SK-N-SH treated with all-trans-retinoic acid at 6 μM for 48 hours (cell line): ENCODE results near the gene ZNF423.

Experiments used
- ATAC-seq: fragments of 200-7000 bp; cut with Tn5 transposase; 3 replicates; pipeline ENCODE4 v1.9.1; 2020; ENCODE audit warnings: mild to moderate bottlenecking, moderate library complexity
- BACH2 ChIP-seq: fragments of 250-450 bp; sonication (Bioruptor Pico); IDR thresholded peaks from 2 replicates; pipeline ENCODE4 v1.9.0; 2021; ENCODE audit warnings: mild to moderate bottlenecking, borderline replicate concordance
- CSDC2 ChIP-seq: fragments of 250-450 bp; sonication (Bioruptor Pico); IDR thresholded peaks from 2 replicates; pipeline ENCODE4 v1.5.0; 2020; ENCODE audit warnings: mild to moderate bottlenecking, moderate library complexity
- ESRRG ChIP-seq: fragments of 250-450 bp; sonication (Bioruptor Pico); IDR thresholded peaks from 2 replicates; pipeline ENCODE4 v1.6.1; 2021; ENCODE audit warnings: mild to moderate bottlenecking
- GLIS3 ChIP-seq: fragments of 250-450 bp; sonication (Bioruptor Pico); IDR thresholded peaks from 2 replicates; pipeline ENCODE4 v1.5.0; 2020; ENCODE audit warnings: mild to moderate bottlenecking, moderate library complexity
- ISL1 ChIP-seq: fragments of 250-450 bp; sonication (Bioruptor Pico); IDR thresholded peaks from 2 replicates; pipeline ENCODE4 v2.1.2; 2022; ENCODE audit warnings: mild to moderate bottlenecking, moderate library complexity
- OSR1 ChIP-seq: fragments of 250-450 bp; sonication (Bioruptor Pico); IDR thresholded peaks from 2 replicates; pipeline ENCODE4 v1.8.0; 2022; ENCODE audit warnings: moderate library complexity, mild to moderate bottlenecking, inconsistent platforms
- PPARA ChIP-seq: fragments of 250-450 bp; sonication (Bioruptor Pico); IDR thresholded peaks from 2 replicates; pipeline ENCODE4 v1.5.0; 2020; ENCODE audit warnings: mild to moderate bottlenecking, borderline replicate concordance
- RARB ChIP-seq: fragments of 250-450 bp; sonication (Bioruptor Pico); IDR thresholded peaks from 2 replicates; pipeline ENCODE4 v1.8.0; 2021; ENCODE audit warnings: mild to moderate bottlenecking, moderate library complexity
- TCF4 ChIP-seq: fragments of 250-450 bp; sonication (Bioruptor Pico); IDR thresholded peaks from 2 replicates; pipeline ENCODE4 v1.8.0; 2021; ENCODE audit warnings: mild to moderate bottlenecking, moderate library complexity, borderline replicate concordance
- TOX ChIP-seq: fragments of 250-450 bp; sonication (Bioruptor Pico); IDR thresholded peaks from 2 replicates; pipeline ENCODE4 v1.8.0; 2021; ENCODE audit warnings: mild to moderate bottlenecking, moderate library complexity, borderline replicate concordance
- ZFP3 ChIP-seq: fragments of 250-450 bp; sonication (Bioruptor Pico); IDR thresholded peaks from 2 replicates; pipeline ENCODE4 v1.5.0; 2020; ENCODE audit warnings: mild to moderate bottlenecking, moderate library complexity
- ZFP30 ChIP-seq: fragments of 450-650 bp; formaldehyde crosslinking; IDR thresholded peaks from 2 replicates; pipeline ENCODE4 v1.5.0; 2022; ENCODE audit warnings: mild to moderate bottlenecking, moderate library complexity
- ZNF565 ChIP-seq: fragments of 450-650 bp; formaldehyde crosslinking; conservative IDR thresholded peaks from 2 replicates; pipeline ENCODE4 v1.5.0; 2020; ENCODE audit warnings: low read depth, mild to moderate bottlenecking, moderate library complexity
- ZNF8 ChIP-seq: fragments of 450-650 bp; formaldehyde crosslinking; IDR thresholded peaks from 2 replicates; pipeline ENCODE4 v1.5.0; 2020; ENCODE audit warnings: mild to moderate bottlenecking, moderate library complexity
- TF ChIP-seq, protein P1 (sequence below): fragments of 250-450 bp; sonication (Bioruptor Pico); IDR thresholded peaks from 2 replicates; pipeline ENCODE4 v1.8.0; 2021; ENCODE audit warnings: low read depth, mild to moderate bottlenecking, moderate library complexity, borderline replicate concordance
- TF ChIP-seq, protein P2 (sequence below): fragments of 250-450 bp; sonication (Bioruptor Pico); IDR thresholded peaks from 2 replicates; pipeline ENCODE4 v1.5.1; 2020; ENCODE audit warnings: low read depth, mild to moderate bottlenecking, moderate library complexity
- TF ChIP-seq, protein P3 (sequence below): fragments of 250-450 bp; sonication (Bioruptor Pico); IDR thresholded peaks from 2 replicates; pipeline ENCODE4 v1.8.0; 2020; ENCODE audit warnings: mild to moderate bottlenecking, moderate library complexity, borderline replicate concordance
- TF ChIP-seq, protein P4 (sequence below): fragments of 250-450 bp; sonication (Bioruptor Pico); IDR thresholded peaks from 2 replicates; pipeline ENCODE4 v1.5.0; 2020; ENCODE audit warnings: mild to moderate bottlenecking, moderate library complexity

ZNF423 gene

DNA sequence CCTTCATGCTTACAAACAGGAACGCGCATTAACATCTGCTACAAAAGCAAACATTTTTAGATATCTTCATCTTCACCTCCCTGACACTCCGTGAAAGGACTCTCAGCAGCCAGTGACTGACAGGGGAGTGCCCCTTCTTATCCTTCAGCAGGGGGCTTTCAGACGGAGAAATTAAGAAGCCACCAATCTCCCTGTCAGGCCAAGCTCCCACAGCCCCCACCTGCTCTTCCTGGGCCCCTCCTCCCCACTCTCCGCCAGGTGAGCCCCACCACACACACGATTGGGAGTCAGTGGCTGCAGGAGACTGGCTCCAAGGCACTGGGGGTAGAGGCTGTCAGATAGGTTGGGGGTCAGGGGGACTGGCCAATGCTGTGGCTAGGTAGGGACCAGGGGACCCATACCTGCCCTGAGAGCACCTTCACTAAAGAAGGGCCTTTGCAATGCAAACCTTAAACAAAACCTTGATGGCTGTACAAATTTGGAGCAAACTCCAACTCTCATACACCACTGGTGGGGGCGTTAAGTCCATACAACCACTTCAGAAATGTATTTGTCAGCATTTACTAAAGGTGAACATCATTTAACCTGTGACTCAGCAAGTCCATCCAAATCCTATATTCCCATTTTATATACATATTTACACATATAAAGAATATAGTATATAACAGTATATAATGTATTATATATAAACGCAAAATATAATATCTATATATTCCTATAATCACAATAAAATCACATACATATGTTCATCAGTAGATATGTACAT is 232.2 kb downstream of the ZNF423 start (continued):
- TF ChIP-seq, protein P1, sequence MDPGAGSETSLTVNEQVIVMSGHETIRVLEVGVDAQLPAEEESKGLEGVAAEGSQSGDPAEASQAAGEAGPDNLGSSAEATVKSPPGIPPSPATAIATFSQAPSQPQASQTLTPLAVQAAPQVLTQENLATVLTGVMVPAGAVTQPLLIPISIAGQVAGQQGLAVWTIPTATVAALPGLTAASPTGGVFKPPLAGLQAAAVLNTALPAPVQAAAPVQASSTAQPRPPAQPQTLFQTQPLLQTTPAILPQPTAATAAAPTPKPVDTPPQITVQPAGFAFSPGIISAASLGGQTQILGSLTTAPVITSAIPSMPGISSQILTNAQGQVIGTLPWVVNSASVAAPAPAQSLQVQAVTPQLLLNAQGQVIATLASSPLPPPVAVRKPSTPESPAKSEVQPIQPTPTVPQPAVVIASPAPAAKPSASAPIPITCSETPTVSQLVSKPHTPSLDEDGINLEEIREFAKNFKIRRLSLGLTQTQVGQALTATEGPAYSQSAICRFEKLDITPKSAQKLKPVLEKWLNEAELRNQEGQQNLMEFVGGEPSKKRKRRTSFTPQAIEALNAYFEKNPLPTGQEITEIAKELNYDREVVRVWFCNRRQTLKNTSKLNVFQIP (CRISPR knock-in tag): no peak
- TF ChIP-seq ZFP30 (CRISPR knock-in tag) (no peak), TOX (CRISPR knock-in tag) (no peak), GLIS3 (CRISPR knock-in tag) (no peak), RARB (CRISPR knock-in tag) (no peak), BACH2 (CRISPR knock-in tag) (no peak)

GRCh38 chr16:49622421-49623402 is 233.2 kb downstream of the ZNF423 start:
- TF ChIP-seq CSDC2 (CRISPR knock-in tag) (no peak), ZNF8 (no peak), TOX (CRISPR knock-in tag) (no peak), ZFP3 (CRISPR knock-in tag) (no peak), BACH2 (CRISPR knock-in tag) (no peak), PPARA (CRISPR knock-in tag) (no peak), ISL1 (CRISPR knock-in tag) (no peak), GLIS3 (CRISPR knock-in tag) (no peak)
- TF ChIP-seq, protein P1 (CRISPR knock-in tag): no peak
- TF ChIP-seq, protein P2, sequence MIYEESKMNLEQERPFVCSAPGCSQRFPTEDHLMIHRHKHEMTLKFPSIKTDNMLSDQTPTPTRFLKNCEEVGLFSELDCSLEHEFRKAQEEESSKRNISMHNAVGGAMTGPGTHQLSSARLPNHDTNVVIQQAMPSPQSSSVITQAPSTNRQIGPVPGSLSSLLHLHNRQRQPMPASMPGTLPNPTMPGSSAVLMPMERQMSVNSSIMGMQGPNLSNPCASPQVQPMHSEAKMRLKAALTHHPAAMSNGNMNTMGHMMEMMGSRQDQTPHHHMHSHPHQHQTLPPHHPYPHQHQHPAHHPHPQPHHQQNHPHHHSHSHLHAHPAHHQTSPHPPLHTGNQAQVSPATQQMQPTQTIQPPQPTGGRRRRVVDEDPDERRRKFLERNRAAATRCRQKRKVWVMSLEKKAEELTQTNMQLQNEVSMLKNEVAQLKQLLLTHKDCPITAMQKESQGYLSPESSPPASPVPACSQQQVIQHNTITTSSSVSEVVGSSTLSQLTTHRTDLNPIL: no peak
- no peak for ATAC-seq

GRCh38 chr16:49622084-49622390 is 233.9 kb downstream of the ZNF423 start:
- no peak for ATAC-seq

DNA sequence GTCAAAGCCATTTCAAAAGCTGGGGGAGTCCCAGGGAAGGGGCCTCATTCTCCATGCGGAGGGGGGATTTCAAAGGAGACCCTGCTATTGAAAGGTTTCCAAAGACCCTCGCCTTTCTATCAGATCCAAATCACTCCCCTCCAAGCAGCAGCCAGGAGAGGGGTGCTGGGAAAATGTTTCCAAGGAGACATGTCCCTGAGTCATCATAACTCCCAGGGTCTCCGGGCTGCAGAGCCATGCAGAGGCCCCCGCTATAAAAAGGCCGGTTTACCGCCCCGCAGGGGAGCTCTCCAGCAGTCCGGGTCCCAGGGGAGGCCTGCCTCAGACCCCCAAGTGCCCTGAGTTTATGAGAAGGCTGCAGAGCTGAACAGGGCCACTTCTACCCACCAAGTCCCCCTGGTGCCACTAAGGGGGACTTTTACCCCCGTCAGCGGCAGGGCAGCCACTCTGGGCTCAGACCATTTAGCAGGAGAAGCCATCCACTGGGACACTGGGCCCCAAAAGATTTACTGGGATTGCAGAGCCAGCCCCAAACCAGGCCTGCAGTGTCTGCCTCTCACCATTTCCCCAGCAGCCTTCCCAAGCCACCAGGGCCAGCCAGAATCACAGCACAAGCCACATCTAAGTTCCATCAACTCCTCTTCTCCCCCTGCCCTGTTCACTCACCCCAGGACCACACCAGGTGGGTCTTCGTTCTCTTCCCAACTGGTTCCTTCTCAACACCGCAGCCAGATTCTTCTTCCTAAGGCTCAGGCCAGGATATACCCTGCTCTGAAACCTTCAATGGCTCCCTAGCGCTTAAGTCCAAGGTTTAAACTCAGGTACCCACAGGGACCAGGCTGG is 234.4 kb downstream of the ZNF423 start:
- ATAC-seq: no peak
- no peak for TF ChIP-seq TCF4 (CRISPR knock-in tag)
- TF ChIP-seq, protein P3, sequence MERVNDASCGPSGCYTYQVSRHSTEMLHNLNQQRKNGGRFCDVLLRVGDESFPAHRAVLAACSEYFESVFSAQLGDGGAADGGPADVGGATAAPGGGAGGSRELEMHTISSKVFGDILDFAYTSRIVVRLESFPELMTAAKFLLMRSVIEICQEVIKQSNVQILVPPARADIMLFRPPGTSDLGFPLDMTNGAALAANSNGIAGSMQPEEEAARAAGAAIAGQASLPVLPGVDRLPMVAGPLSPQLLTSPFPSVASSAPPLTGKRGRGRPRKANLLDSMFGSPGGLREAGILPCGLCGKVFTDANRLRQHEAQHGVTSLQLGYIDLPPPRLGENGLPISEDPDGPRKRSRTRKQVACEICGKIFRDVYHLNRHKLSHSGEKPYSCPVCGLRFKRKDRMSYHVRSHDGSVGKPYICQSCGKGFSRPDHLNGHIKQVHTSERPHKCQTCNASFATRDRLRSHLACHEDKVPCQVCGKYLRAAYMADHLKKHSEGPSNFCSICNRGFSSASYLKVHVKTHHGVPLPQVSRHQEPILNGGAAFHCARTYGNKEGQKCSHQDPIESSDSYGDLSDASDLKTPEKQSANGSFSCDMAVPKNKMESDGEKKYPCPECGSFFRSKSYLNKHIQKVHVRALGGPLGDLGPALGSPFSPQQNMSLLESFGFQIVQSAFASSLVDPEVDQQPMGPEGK (CRISPR knock-in tag): no peak
- no peak for TF ChIP-seq ZFP30 (CRISPR knock-in tag)
- no peak for TF ChIP-seq CSDC2 (CRISPR knock-in tag)
- no peak for TF ChIP-seq ZNF565 (CRISPR knock-in tag)
- TF ChIP-seq, protein P4, sequence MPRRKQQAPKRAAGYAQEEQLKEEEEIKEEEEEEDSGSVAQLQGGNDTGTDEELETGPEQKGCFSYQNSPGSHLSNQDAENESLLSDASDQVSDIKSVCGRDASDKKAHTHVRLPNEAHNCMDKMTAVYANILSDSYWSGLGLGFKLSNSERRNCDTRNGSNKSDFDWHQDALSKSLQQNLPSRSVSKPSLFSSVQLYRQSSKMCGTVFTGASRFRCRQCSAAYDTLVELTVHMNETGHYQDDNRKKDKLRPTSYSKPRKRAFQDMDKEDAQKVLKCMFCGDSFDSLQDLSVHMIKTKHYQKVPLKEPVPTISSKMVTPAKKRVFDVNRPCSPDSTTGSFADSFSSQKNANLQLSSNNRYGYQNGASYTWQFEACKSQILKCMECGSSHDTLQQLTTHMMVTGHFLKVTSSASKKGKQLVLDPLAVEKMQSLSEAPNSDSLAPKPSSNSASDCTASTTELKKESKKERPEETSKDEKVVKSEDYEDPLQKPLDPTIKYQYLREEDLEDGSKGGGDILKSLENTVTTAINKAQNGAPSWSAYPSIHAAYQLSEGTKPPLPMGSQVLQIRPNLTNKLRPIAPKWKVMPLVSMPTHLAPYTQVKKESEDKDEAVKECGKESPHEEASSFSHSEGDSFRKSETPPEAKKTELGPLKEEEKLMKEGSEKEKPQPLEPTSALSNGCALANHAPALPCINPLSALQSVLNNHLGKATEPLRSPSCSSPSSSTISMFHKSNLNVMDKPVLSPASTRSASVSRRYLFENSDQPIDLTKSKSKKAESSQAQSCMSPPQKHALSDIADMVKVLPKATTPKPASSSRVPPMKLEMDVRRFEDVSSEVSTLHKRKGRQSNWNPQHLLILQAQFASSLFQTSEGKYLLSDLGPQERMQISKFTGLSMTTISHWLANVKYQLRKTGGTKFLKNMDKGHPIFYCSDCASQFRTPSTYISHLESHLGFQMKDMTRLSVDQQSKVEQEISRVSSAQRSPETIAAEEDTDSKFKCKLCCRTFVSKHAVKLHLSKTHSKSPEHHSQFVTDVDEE (CRISPR knock-in tag): no peak

More at GRCh38 chr16:49622084-49622390, 233.9 kb downstream of the ZNF423 start:
- TF ChIP-seq GLIS3 (CRISPR knock-in tag) (no peak), ZFP30 (CRISPR knock-in tag) (no peak), ZNF565 (CRISPR knock-in tag) (no peak), TOX (CRISPR knock-in tag) (no peak), ZFP3 (CRISPR knock-in tag) (no peak), CSDC2 (CRISPR knock-in tag) (no peak), BACH2 (CRISPR knock-in tag) (no peak), RARB (CRISPR knock-in tag) (no peak), TCF4 (CRISPR knock-in tag) (no peak), OSR1 (CRISPR knock-in tag) (no peak), ZNF8 (no peak), ESRRG (CRISPR knock-in tag) (no peak), PPARA (CRISPR knock-in tag) (no peak)
- TF ChIP-seq, protein P2: no peak
